ENCODE data around the gene NANOS3. TPM values are rescaled to one million over a fixed set of nuclear protein-coding genes. Genes with fewer than 3 reads are reported as not detected.

NANOS3 gene
- total and polyA plus RNA-seq, 9 of the 15 experiments (the other 6 are each of a cell fraction or from before 2014, with no cell fraction given) = not detected

DNA sequence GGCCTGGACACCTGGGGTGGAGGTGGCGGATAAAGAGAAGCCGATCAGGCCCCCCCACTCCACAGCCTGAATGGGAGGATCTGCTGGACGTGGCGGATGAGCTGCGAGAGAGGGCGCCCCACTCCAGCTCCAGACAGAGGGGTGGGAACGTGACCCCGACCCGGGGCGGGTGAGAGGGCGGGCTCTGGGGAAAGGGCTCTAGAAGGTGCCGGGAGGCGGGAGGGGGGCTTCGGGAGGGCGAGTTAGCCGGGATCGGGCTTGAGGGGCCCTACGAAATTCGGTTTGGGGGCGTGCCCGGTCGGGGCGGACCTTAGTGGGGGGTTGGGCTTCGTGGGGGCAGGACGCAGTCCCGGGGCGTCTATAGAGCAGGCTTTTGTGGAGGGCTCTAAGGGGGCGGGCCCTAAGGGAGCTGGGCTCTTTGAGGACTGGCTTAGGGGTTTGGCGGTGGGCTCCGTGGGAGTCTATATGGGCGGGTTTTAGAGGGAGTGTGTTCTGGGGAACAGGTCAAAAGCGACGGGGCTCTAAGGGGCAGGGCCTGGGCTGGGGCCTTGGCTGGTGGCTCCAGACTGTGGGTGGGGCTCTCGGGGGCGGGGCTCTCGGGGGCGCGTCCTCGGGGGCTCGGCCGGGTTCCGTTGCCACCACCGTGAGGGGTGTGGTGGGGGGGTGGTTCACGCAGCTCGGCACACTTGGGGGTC is 4.1 kb upstream of the NANOS3 start (continued):
- TF ChIP-seq, protein P1, sequence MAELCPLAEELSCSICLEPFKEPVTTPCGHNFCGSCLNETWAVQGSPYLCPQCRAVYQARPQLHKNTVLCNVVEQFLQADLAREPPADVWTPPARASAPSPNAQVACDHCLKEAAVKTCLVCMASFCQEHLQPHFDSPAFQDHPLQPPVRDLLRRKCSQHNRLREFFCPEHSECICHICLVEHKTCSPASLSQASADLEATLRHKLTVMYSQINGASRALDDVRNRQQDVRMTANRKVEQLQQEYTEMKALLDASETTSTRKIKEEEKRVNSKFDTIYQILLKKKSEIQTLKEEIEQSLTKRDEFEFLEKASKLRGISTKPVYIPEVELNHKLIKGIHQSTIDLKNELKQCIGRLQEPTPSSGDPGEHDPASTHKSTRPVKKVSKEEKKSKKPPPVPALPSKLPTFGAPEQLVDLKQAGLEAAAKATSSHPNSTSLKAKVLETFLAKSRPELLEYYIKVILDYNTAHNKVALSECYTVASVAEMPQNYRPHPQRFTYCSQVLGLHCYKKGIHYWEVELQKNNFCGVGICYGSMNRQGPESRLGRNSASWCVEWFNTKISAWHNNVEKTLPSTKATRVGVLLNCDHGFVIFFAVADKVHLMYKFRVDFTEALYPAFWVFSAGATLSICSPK (IDR thresholded peaks at IDR 0.05; ENCODE audit: borderline replicate concordance) = no peak
- TF ChIP-seq ZNF75A (CRISPR knock-in tag; IDR thresholded peaks at IDR 0.05) (no peak), NR4A1 (CRISPR knock-in tag; IDR thresholded peaks at IDR 0.05) (no peak), NR4A1 (tag; IDR thresholded peaks at IDR 0.05) (no peak), ZNF3 (CRISPR knock-in tag; IDR thresholded peaks at IDR 0.05) (no peak), NR2F6 (CRISPR knock-in tag; IDR thresholded peaks at IDR 0.05) (no peak), ZNF695 (CRISPR knock-in tag; IDR thresholded peaks at IDR 0.05) (no peak), ZNF76 (CRISPR knock-in tag; IDR thresholded peaks at IDR 0.05; ENCODE audit: borderline replicate concordance) (no peak), MYBL2 (IDR thresholded peaks at IDR 0.05; ENCODE audit: low read depth) (no peak), MYBL2 (CRISPR knock-in tag; IDR thresholded peaks at IDR 0.05; ENCODE audit: borderline replicate concordance) (no peak), KLF1 (tag; IDR thresholded peaks at IDR 0.05) (no peak), RAD51 (IDR thresholded peaks at IDR 0.05; ENCODE audit: borderline replicate concordance, low read depth) (peak; percentile 40), ATF1 (CRISPR knock-in tag; IDR thresholded peaks at IDR 0.05) (no peak), ATF1 (tag; IDR thresholded peaks at IDR 0.05) (peak; percentile 36; the same call in 1 of the 2 replicates), ZNF707 (CRISPR knock-in tag; conservative IDR thresholded peaks at IDR 0.05) (no peak), ZNF507 (tag; conservative IDR thresholded peaks at IDR 0.05) (no peak), JUND (IDR thresholded peaks at IDR 0.05; ENCODE audit: borderline replicate concordance, low read depth, low read length) (peak; percentile 14; the same call in 1 of the 2 replicates), JUND (tag; IDR thresholded peaks at IDR 0.05; ENCODE audit: borderline replicate concordance, low read depth, low read length) (no peak), FUS (optimal IDR thresholded peaks at IDR 0.05; ENCODE audit: low read depth, low read length) (no peak), POLR3G (IDR thresholded peaks at IDR 0.05; ENCODE audit: extremely low read depth, insufficient read length, insufficient replicate concordance) (no peak), SRF (CRISPR knock-in tag; IDR thresholded peaks at IDR 0.05) (no peak)
- TF ChIP-seq, protein P2, sequence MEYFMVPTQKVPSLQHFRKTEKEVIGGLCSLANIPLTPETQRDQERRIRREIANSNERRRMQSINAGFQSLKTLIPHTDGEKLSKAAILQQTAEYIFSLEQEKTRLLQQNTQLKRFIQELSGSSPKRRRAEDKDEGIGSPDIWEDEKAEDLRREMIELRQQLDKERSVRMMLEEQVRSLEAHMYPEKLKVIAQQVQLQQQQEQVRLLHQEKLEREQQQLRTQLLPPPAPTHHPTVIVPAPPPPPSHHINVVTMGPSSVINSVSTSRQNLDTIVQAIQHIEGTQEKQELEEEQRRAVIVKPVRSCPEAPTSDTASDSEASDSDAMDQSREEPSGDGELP (CRISPR knock-in tag; IDR thresholded peaks at IDR 0.05; ENCODE audit: borderline replicate concordance) = peak; percentile 60; the same call in 1 of the 2 replicates
- TF ChIP-seq, protein P3, sequence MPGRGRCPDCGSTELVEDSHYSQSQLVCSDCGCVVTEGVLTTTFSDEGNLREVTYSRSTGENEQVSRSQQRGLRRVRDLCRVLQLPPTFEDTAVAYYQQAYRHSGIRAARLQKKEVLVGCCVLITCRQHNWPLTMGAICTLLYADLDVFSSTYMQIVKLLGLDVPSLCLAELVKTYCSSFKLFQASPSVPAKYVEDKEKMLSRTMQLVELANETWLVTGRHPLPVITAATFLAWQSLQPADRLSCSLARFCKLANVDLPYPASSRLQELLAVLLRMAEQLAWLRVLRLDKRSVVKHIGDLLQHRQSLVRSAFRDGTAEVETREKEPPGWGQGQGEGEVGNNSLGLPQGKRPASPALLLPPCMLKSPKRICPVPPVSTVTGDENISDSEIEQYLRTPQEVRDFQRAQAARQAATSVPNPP (IDR thresholded peaks at IDR 0.05; ENCODE audit: borderline replicate concordance, insufficient read depth, insufficient read length) = no peak
